Peyer's patch (tissue), 4 donors: ENCODE measurements around the gene BCL7B. TPM values are rescaled to one million over a fixed set of nuclear protein-coding genes. Genes with fewer than 3 reads are reported as not detected.

ENCODE experiments used
- DNase-seq, 3 donors: peaks; one replicate each; pipeline ENCODE4 v3.0.0-alpha.2; 2017 to 2019
- H3K27ac ChIP-seq, 4 donors: fragments of 200-600 bp; sonication (generic); one replicate each; pipeline ENCODE4 v1.5.1; 2016 to 2019
- H3K27me3 ChIP-seq, 2 donors: fragments of 200-600 bp; sonication (generic); one replicate each; pipeline ENCODE4 v1.5.1; 2019
- H3K36me3 ChIP-seq, 3 donors: fragments of 200-600 bp; sonication (generic); one replicate each; pipeline ENCODE4 v1.5.1; 2016 to 2019
- H3K4me1 ChIP-seq, 4 donors: fragments of 200-600 bp; sonication (generic); one replicate each; pipeline ENCODE4 v1.5.1; 2016 to 2019
- H3K4me3 ChIP-seq, 4 donors: fragments of 200-600 bp; sonication (generic); 1 replicate in 3 of 4; 2 replicates in 1 of 4; pipeline ENCODE4 v1.5.1; 2016 to 2019; ENCODE audit warnings: mild to moderate bottlenecking in 1 of 4
- H3K9me3 ChIP-seq, 4 donors: fragments of 200-600 bp; sonication (generic); one replicate each; pipeline ENCODE4 v1.5.1; 2016 to 2019; ENCODE audit warnings: mild to moderate bottlenecking in 1 of 4
- CTCF ChIP-seq, 6 experiments: fragments of 450-650 bp in 4 of 6; fragments of 200-600 bp in 2 of 6; sonication (generic) in 1 of 6; IDR thresholded peaks; one replicate each; pipeline ENCODE4 v1.5.1; 2017 to 2019; ENCODE audit warnings: antibody characterized with exemption in 6 of 6, mild to moderate bottlenecking in 3 of 6, moderate library complexity in 1 of 6
- POLR2A ChIP-seq, 2 donors: fragments of 450-650 bp; IDR thresholded peaks; one replicate each; pipeline ENCODE4 v1.5.1; 2017; ENCODE audit warnings: antibody characterized with exemption in 2 of 2, mild to moderate bottlenecking in 2 of 2, moderate library complexity in 2 of 2
- total RNA-seq, 4 donors: library from RNA; depleted of rRNA; stranded (reverse); fragments of >200 nt; gene quantifications; one replicate each; pipeline ENCODE4 v1.1.0, GENCODE V29; 2016

Gene BCL7B
- 10 to 100 TPM; 63.5 to 73.4 (median 70.6) TPM for total RNA-seq

GRCh38 chr7:73557397-73558257 lies at the start of gene BCL7B:
Gene BCL7B, minus strand, starts transcription at chr7:73557690. Its CDS starts 112 bp downstream, at chr7:73557578.
- Histone ChIP-seq H3K4me1 (peaks cover 0 to 33% (median 5%) of the 10 kb centered on the region in 4 donors), H3K4me3 (peak within 1 kb of the TSS; percentile 70 to 97 (median 88)), H3K27ac (peak within 1 kb of the TSS; percentile 92 to 100 (median 100)), H3K27me3 (no peaks in the 10 kb centered on the region), H3K9me3 (no peaks in the 10 kb centered on the region), H3K36me3 (peaks cover 0 to 21% (median 0%) of the 10 kb centered on the region in 3 donors)
- TF ChIP-seq CTCF (IDR thresholded peaks at IDR 0.05): no peak
- TF ChIP-seq POLR2A (IDR thresholded peaks at IDR 0.05): peak; percentile 79 to 90
- peak; percentile 59 to 90 (median 85) for DNase-seq

GRCh38 chr7:73605601-73606220 lies 48.2 kb upstream of the BCL7B start:
- Histone ChIP-seq H3K36me3 (no peaks in the 10 kb centered on the region), H3K9me3 (no peaks in the 10 kb centered on the region), H3K27me3 (no peaks in the 10 kb centered on the region), H3K4me3 (no peak overlapping the region), H3K27ac (no peak overlapping the region), H3K4me1 (peaks cover 0 to 7% (median 0%) of the 10 kb centered on the region in 4 donors)
- no peak for DNase-seq
- TF ChIP-seq CTCF (IDR thresholded peaks at IDR 0.05): no peak
- TF ChIP-seq POLR2A (IDR thresholded peaks at IDR 0.05): no peak

- Histone ChIP-seq H3K27ac (no peak overlapping the region), H3K9me3 (no peaks in the 10 kb centered on the region), H3K27me3 (no peaks in the 10 kb centered on the region), H3K36me3 (no peaks in the 10 kb centered on the region), H3K4me1 (peaks cover 0 to 7% (median 0%) of the 10 kb centered on the region in 4 donors), H3K4me3 (no peak overlapping the region)
- DNase-seq: no peak
- TF ChIP-seq POLR2A (IDR thresholded peaks at IDR 0.05) (no peak), CTCF (IDR thresholded peaks at IDR 0.05) (no peak)
These were observed 45.5 kb upstream of the BCL7B start for GRCh38 chr7:73602721-73603651.

- TF ChIP-seq CTCF (IDR thresholded peaks at IDR 0.05) (no peak), POLR2A (IDR thresholded peaks at IDR 0.05) (no peak)
- no peaks in the 10 kb centered on the region for H3K27me3 ChIP-seq
- DNase-seq: no peak
These were observed 42.4 kb upstream of the BCL7B start for GRCh38 chr7:73599916-73600315.

More at GRCh38 chr7:73599916-73600315, 42.4 kb upstream of the BCL7B start:
- Histone ChIP-seq H3K4me3 (no peak overlapping the region), H3K27ac (no peak overlapping the region), H3K36me3 (peaks cover 0 to 9% (median 0%) of the 10 kb centered on the region in 3 donors), H3K4me1 (no peaks in the 10 kb centered on the region), H3K9me3 (no peaks in the 10 kb centered on the region)
